WTC11 (cell line): ENCODE results near the gene TRAF7. TPM values are rescaled to one million over a fixed set of nuclear protein-coding genes. Genes with fewer than 3 reads are reported as not detected.

Experiments
- CREM ChIP-seq: sonication (generic); formaldehyde crosslinking; IDR thresholded peaks from 2 replicates; pipeline ENCODE4 v1.8.1; 2022; ENCODE audit warnings: mild to moderate bottlenecking, missing genetic modification reagents, moderate library complexity
- ELF4 ChIP-seq: sonication (generic); formaldehyde crosslinking; IDR thresholded peaks from 2 replicates; pipeline ENCODE4 v1.8.1; 2022; ENCODE audit warnings: low read depth, mild to moderate bottlenecking, moderate library complexity, missing genetic modification reagents
- FOXJ3 ChIP-seq: sonication (generic); formaldehyde crosslinking; IDR thresholded peaks from 2 replicates; pipeline ENCODE4 v1.9.0; 2021; ENCODE audit warnings: missing genetic modification reagents, mild to moderate bottlenecking, borderline replicate concordance
- FOXP1 ChIP-seq: sonication (generic); formaldehyde crosslinking; IDR thresholded peaks from 2 replicates; pipeline ENCODE4 v1.8.0; 2022; ENCODE audit warnings: missing genetic modification reagents, mild to moderate bottlenecking, moderate library complexity, borderline replicate concordance
- KAT7 ChIP-seq: sonication (generic); formaldehyde crosslinking; IDR thresholded peaks from 2 replicates; pipeline ENCODE4 v1.8.1; 2023; ENCODE audit warnings: missing genetic modification reagents, mild to moderate bottlenecking, borderline replicate concordance
- MYBL2 ChIP-seq: sonication (generic); formaldehyde crosslinking; IDR thresholded peaks from 2 replicates; pipeline ENCODE4 v1.8.1; 2023; ENCODE audit warnings: mild to moderate bottlenecking, moderate library complexity, missing genetic modification reagents
- RORB ChIP-seq: fragments of 250-450 bp; sonication (Bioruptor Pico); IDR thresholded peaks from 2 replicates; pipeline ENCODE4 v1.9.0; 2021; ENCODE audit warnings: mild to moderate bottlenecking
- SMAD4 ChIP-seq: sonication (generic); formaldehyde crosslinking; IDR thresholded peaks from 2 replicates; pipeline ENCODE4 v1.8.0; 2022; ENCODE audit warnings: mild to moderate bottlenecking, missing genetic modification reagents
- SOX15 ChIP-seq: fragments of 250-450 bp; sonication (Bioruptor Pico); IDR thresholded peaks from 2 replicates; pipeline ENCODE4 v1.9.0; 2021; ENCODE audit warnings: mild to moderate bottlenecking
- SP1 ChIP-seq: sonication (generic); formaldehyde crosslinking; conservative IDR thresholded peaks from 2 replicates; pipeline ENCODE4 v1.8.1; 2022; ENCODE audit warnings: missing genetic modification reagents
- TEAD4 ChIP-seq: sonication (generic); formaldehyde crosslinking; IDR thresholded peaks from 2 replicates; pipeline ENCODE4 v1.8.0; 2022; ENCODE audit warnings: mild to moderate bottlenecking, missing genetic modification reagents
- ZBTB21 ChIP-seq: sonication (generic); formaldehyde crosslinking; IDR thresholded peaks from 2 replicates; pipeline ENCODE4 v1.8.1; 2023; ENCODE audit warnings: mild to moderate bottlenecking, missing genetic modification reagents, borderline replicate concordance
- ZNF138 ChIP-seq: sonication (generic); formaldehyde crosslinking; conservative IDR thresholded peaks from 2 replicates; pipeline ENCODE4 v1.8.1; 2022; ENCODE audit warnings: mild to moderate bottlenecking, moderate library complexity, missing genetic modification reagents
- total RNA-seq: library from RNA; stranded (reverse); gene quantifications from 3 replicates; pipeline ENCODE4 v1.2.3, GENCODE V29; 2021
- TF ChIP-seq, protein P1 (sequence below): sonication (generic); formaldehyde crosslinking; IDR thresholded peaks from 2 replicates; pipeline ENCODE4 v1.8.0; 2023; ENCODE audit warnings: mild to moderate bottlenecking, missing genetic modification reagents
- TF ChIP-seq, protein P2 (sequence below): fragments of 250-450 bp; sonication (Bioruptor Pico); IDR thresholded peaks from 2 replicates; pipeline ENCODE4 v1.9.0; 2021; ENCODE audit warnings: mild to moderate bottlenecking, borderline replicate concordance
- TF ChIP-seq, protein P3 (sequence below): sonication (generic); formaldehyde crosslinking; IDR thresholded peaks from 2 replicates; pipeline ENCODE4 v1.8.1; 2022; ENCODE audit warnings: low read depth, missing genetic modification reagents, borderline replicate concordance
- TF ChIP-seq, protein P4 (sequence below): fragments of 250-450 bp; sonication (Bioruptor Pico); IDR thresholded peaks from 2 replicates; pipeline ENCODE4 v2.1.2; 2022; ENCODE audit warnings: mild to moderate bottlenecking, moderate library complexity
- TF ChIP-seq, protein P5 (sequence below): fragments of 250-450 bp; sonication (Bioruptor Pico); IDR thresholded peaks from 2 replicates; pipeline ENCODE4 v1.8.0; 2021; ENCODE audit warnings: mild to moderate bottlenecking
- TF ChIP-seq, protein P6 (sequence below): fragments of 250-450 bp; sonication (Bioruptor Pico); IDR thresholded peaks from 2 replicates; pipeline ENCODE4 v1.9.0; 2021; ENCODE audit warnings: mild to moderate bottlenecking
- TF ChIP-seq, protein P7 (sequence below): fragments of 250-450 bp; sonication (Bioruptor Pico); IDR thresholded peaks from 2 replicates; pipeline ENCODE4 v1.9.0; 2021; ENCODE audit warnings: mild to moderate bottlenecking
- TF ChIP-seq, protein P8 (sequence below): sonication (generic); formaldehyde crosslinking; IDR thresholded peaks from 2 replicates; pipeline ENCODE4 v1.8.1; 2023; ENCODE audit warnings: mild to moderate bottlenecking, missing genetic modification reagents, moderate library complexity
- TF ChIP-seq, protein P9 (sequence below): sonication (generic); formaldehyde crosslinking; IDR thresholded peaks from 2 replicates; pipeline ENCODE4 v1.8.1; 2023; ENCODE audit warnings: mild to moderate bottlenecking, missing genetic modification reagents, moderate library complexity

The TRAF7 gene
- total RNA-seq, 1 experiment from 2014 or later, result 148 TPM

DNA sequence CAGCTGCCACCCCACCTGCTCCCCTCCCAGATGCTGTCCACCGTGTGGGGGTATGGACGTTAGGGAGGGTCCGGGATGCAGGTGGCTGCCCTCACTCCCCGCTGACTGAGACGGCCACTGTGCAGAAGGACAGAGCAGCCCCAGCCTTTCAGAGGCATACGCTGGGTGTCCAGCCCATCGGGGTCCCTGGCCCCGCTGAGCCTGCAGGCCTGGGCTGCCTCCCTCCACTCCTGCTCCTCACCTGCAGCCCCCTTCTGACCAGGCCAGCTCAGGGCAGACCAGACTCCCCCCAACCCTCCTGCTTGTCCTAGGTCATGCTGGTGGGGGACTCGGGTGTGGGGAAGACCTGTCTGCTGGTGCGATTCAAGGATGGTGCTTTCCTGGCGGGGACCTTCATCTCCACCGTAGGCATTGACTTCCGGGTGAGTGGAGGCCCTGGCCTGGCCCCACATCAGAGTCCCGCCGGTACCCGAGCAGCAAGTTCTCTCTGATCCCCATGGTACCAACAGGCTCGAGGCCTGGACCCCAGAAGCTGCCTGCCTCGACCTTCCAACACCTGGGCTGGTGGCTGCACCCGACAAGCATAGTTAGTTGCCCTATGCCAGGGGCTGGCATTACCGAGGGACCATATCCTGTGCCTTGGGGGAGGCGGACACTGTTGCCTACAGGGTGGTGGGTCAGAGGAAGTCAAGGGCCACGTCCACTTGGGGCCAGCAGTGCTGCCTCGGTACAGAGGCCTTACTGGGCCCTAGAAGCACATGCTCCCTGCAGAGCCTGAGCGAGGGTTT lies 5.8 kb upstream of the TRAF7 start (continued):
- TF ChIP-seq, protein P1, sequence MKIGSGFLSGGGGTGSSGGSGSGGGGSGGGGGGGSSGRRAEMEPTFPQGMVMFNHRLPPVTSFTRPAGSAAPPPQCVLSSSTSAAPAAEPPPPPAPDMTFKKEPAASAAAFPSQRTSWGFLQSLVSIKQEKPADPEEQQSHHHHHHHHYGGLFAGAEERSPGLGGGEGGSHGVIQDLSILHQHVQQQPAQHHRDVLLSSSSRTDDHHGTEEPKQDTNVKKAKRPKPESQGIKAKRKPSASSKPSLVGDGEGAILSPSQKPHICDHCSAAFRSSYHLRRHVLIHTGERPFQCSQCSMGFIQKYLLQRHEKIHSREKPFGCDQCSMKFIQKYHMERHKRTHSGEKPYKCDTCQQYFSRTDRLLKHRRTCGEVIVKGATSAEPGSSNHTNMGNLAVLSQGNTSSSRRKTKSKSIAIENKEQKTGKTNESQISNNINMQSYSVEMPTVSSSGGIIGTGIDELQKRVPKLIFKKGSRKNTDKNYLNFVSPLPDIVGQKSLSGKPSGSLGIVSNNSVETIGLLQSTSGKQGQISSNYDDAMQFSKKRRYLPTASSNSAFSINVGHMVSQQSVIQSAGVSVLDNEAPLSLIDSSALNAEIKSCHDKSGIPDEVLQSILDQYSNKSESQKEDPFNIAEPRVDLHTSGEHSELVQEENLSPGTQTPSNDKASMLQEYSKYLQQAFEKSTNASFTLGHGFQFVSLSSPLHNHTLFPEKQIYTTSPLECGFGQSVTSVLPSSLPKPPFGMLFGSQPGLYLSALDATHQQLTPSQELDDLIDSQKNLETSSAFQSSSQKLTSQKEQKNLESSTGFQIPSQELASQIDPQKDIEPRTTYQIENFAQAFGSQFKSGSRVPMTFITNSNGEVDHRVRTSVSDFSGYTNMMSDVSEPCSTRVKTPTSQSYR (CRISPR knock-in tag), result no peak
- TF ChIP-seq, protein P2, sequence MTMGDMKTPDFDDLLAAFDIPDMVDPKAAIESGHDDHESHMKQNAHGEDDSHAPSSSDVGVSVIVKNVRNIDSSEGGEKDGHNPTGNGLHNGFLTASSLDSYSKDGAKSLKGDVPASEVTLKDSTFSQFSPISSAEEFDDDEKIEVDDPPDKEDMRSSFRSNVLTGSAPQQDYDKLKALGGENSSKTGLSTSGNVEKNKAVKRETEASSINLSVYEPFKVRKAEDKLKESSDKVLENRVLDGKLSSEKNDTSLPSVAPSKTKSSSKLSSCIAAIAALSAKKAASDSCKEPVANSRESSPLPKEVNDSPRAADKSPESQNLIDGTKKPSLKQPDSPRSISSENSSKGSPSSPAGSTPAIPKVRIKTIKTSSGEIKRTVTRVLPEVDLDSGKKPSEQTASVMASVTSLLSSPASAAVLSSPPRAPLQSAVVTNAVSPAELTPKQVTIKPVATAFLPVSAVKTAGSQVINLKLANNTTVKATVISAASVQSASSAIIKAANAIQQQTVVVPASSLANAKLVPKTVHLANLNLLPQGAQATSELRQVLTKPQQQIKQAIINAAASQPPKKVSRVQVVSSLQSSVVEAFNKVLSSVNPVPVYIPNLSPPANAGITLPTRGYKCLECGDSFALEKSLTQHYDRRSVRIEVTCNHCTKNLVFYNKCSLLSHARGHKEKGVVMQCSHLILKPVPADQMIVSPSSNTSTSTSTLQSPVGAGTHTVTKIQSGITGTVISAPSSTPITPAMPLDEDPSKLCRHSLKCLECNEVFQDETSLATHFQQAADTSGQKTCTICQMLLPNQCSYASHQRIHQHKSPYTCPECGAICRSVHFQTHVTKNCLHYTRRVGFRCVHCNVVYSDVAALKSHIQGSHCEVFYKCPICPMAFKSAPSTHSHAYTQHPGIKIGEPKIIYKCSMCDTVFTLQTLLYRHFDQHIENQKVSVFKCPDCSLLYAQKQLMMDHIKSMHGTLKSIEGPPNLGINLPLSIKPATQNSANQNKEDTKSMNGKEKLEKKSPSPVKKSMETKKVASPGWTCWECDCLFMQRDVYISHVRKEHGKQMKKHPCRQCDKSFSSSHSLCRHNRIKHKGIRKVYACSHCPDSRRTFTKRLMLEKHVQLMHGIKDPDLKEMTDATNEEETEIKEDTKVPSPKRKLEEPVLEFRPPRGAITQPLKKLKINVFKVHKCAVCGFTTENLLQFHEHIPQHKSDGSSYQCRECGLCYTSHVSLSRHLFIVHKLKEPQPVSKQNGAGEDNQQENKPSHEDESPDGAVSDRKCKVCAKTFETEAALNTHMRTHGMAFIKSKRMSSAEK (CRISPR knock-in tag), result peak; percentile 75; the same call in 1 of the 2 replicates
- TF ChIP-seq, protein P3, sequence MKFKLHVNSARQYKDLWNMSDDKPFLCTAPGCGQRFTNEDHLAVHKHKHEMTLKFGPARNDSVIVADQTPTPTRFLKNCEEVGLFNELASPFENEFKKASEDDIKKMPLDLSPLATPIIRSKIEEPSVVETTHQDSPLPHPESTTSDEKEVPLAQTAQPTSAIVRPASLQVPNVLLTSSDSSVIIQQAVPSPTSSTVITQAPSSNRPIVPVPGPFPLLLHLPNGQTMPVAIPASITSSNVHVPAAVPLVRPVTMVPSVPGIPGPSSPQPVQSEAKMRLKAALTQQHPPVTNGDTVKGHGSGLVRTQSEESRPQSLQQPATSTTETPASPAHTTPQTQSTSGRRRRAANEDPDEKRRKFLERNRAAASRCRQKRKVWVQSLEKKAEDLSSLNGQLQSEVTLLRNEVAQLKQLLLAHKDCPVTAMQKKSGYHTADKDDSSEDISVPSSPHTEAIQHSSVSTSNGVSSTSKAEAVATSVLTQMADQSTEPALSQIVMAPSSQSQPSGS (CRISPR knock-in tag), result no peak
- TF ChIP-seq ELF4 (CRISPR knock-in tag) (no peak), SOX15 (CRISPR knock-in tag) (no peak), SP1 (CRISPR knock-in tag) (peak; percentile 21; the same call in 1 of the 2 replicates), SMAD4 (no peak), MYBL2 (no peak), KAT7 (CRISPR knock-in tag) (no peak), CREM (0 out of 2 replicates have a peak, but pooled peaks have one; percentile 30), RORB (CRISPR knock-in tag) (no peak), ZBTB21 (CRISPR knock-in tag) (no peak), FOXP1 (CRISPR knock-in tag) (no peak), TEAD4 (CRISPR knock-in tag) (no peak), FOXJ3 (CRISPR knock-in tag) (no peak), ZNF138 (CRISPR knock-in tag) (no peak)
- TF ChIP-seq, protein P4, sequence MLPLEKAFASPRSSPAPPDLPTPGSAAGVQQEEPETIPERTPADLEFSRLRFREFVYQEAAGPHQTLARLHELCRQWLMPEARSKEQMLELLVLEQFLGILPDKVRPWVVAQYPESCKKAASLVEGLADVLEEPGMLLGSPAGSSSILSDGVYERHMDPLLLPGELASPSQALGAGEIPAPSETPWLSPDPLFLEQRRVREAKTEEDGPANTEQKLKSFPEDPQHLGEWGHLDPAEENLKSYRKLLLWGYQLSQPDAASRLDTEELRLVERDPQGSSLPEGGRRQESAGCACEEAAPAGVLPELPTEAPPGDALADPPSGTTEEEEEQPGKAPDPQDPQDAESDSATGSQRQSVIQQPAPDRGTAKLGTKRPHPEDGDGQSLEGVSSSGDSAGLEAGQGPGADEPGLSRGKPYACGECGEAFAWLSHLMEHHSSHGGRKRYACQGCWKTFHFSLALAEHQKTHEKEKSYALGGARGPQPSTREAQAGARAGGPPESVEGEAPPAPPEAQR (CRISPR knock-in tag), result no peak
- TF ChIP-seq, protein P5, sequence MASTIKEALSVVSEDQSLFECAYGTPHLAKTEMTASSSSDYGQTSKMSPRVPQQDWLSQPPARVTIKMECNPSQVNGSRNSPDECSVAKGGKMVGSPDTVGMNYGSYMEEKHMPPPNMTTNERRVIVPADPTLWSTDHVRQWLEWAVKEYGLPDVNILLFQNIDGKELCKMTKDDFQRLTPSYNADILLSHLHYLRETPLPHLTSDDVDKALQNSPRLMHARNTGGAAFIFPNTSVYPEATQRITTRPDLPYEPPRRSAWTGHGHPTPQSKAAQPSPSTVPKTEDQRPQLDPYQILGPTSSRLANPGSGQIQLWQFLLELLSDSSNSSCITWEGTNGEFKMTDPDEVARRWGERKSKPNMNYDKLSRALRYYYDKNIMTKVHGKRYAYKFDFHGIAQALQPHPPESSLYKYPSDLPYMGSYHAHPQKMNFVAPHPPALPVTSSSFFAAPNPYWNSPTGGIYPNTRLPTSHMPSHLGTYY (CRISPR knock-in tag), result no peak; the same call in none of the 2 replicates
- TF ChIP-seq, protein P6, sequence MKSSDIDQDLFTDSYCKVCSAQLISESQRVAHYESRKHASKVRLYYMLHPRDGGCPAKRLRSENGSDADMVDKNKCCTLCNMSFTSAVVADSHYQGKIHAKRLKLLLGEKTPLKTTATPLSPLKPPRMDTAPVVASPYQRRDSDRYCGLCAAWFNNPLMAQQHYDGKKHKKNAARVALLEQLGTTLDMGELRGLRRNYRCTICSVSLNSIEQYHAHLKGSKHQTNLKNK (CRISPR knock-in tag), result no peak
- TF ChIP-seq, protein P7, sequence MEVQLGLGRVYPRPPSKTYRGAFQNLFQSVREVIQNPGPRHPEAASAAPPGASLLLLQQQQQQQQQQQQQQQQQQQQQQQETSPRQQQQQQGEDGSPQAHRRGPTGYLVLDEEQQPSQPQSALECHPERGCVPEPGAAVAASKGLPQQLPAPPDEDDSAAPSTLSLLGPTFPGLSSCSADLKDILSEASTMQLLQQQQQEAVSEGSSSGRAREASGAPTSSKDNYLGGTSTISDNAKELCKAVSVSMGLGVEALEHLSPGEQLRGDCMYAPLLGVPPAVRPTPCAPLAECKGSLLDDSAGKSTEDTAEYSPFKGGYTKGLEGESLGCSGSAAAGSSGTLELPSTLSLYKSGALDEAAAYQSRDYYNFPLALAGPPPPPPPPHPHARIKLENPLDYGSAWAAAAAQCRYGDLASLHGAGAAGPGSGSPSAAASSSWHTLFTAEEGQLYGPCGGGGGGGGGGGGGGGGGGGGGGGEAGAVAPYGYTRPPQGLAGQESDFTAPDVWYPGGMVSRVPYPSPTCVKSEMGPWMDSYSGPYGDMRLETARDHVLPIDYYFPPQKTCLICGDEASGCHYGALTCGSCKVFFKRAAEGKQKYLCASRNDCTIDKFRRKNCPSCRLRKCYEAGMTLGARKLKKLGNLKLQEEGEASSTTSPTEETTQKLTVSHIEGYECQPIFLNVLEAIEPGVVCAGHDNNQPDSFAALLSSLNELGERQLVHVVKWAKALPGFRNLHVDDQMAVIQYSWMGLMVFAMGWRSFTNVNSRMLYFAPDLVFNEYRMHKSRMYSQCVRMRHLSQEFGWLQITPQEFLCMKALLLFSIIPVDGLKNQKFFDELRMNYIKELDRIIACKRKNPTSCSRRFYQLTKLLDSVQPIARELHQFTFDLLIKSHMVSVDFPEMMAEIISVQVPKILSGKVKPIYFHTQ (CRISPR knock-in tag), result peak; percentile 87
- TF ChIP-seq, protein P8, sequence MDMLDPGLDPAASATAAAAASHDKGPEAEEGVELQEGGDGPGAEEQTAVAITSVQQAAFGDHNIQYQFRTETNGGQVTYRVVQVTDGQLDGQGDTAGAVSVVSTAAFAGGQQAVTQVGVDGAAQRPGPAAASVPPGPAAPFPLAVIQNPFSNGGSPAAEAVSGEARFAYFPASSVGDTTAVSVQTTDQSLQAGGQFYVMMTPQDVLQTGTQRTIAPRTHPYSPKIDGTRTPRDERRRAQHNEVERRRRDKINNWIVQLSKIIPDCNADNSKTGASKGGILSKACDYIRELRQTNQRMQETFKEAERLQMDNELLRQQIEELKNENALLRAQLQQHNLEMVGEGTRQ (CRISPR knock-in tag), result no peak
- TF ChIP-seq, protein P9, sequence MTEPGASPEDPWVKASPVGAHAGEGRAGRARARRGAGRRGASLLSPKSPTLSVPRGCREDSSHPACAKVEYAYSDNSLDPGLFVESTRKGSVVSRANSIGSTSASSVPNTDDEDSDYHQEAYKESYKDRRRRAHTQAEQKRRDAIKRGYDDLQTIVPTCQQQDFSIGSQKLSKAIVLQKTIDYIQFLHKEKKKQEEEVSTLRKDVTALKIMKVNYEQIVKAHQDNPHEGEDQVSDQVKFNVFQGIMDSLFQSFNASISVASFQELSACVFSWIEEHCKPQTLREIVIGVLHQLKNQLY (CRISPR knock-in tag), result peak; percentile 84; the same call in 1 of the 2 replicates
